K562 (cell line): ENCODE results near the gene TWSG1. TPM values are rescaled to one million over a fixed set of nuclear protein-coding genes. Genes with fewer than 3 reads are reported as not detected.

Source experiments
- EGR1 ChIP-seq: fragments of 450-650 bp; conservative IDR thresholded peaks from 2 replicates; pipeline ENCODE4 v1.6.1; 2017; ENCODE audit warnings: mild to moderate bottlenecking
- GATAD2B ChIP-seq: fragments of 450-650 bp; IDR thresholded peaks from 2 replicates; pipeline ENCODE4 v1.6.1; 2017; ENCODE audit warnings: mild to moderate bottlenecking, borderline replicate concordance
- HNRNPLL ChIP-seq: fragments of 200-400 bp; formaldehyde crosslinking; IDR thresholded peaks from 2 replicates; pipeline ENCODE4 v1.6.1; 2017; ENCODE audit warnings: low read length, low read depth, mild to moderate bottlenecking; ENCODE audit not compliant: poor library complexity, severe bottlenecking
- KDM5B ChIP-seq: fragments of 200-600 bp; sonication (generic); IDR thresholded peaks from 2 replicates; pipeline ENCODE4 v1.6.1; 2012; ENCODE audit warnings: low read depth, mild to moderate bottlenecking, moderate library complexity, low read length, control low read depth, inconsistent platforms; ENCODE audit not compliant: insufficient replicate concordance
- KLF16 ChIP-seq: IDR thresholded peaks from 2 replicates; pipeline ENCODE4 v1.6.1; 2016; ENCODE audit warnings: antibody characterized with exemption
- MXI1 ChIP-seq: IDR thresholded peaks from 2 replicates; pipeline ENCODE4 v1.6.1; 2011; ENCODE audit warnings: low read depth, mild to moderate bottlenecking, improper control_type of control experiment, low read length
- MYNN ChIP-seq, 2 experiments: sonication (generic); formaldehyde crosslinking in 1 of 2; IDR thresholded peaks; 2 replicates each; pipeline versions ENCODE4 v1.5.0 to v1.6.1; 2016 to 2020; ENCODE audit warnings: antibody characterized with exemption in 1 of 2, missing genetic modification reagents in 1 of 2
- NEUROD1 ChIP-seq: fragments of 150-350 bp; IDR thresholded peaks from 2 replicates; pipeline ENCODE4 v1.6.1; 2014; ENCODE audit warnings: borderline replicate concordance, low read length, low read depth; ENCODE audit not compliant: partially characterized antibody
- PHF8 ChIP-seq: fragments of 200-600 bp; sonication (generic); IDR thresholded peaks from 2 replicates; pipeline ENCODE4 v1.6.1; 2012; ENCODE audit warnings: mixed run types, mild to moderate bottlenecking, inconsistent platforms, low read length, moderate library complexity, borderline replicate concordance
- POLR2G ChIP-seq: fragments of 200-400 bp; formaldehyde crosslinking; IDR thresholded peaks from 2 replicates; pipeline ENCODE4 v1.6.1; 2017; ENCODE audit warnings: low read depth, mild to moderate bottlenecking, antibody characterized with exemption, low read length, moderate library complexity
- SRSF7 ChIP-seq: fragments of 200-400 bp; formaldehyde crosslinking; optimal IDR thresholded peaks from 2 replicates; pipeline ENCODE3; 2017; ENCODE audit warnings: mild to moderate bottlenecking, low read depth, low read length
- ZNF263 ChIP-seq: sonication (generic); formaldehyde crosslinking; IDR thresholded peaks from 2 replicates; pipeline ENCODE4 v1.8.0; 2022; ENCODE audit warnings: mild to moderate bottlenecking, missing genetic modification reagents, borderline replicate concordance
- ZNF57 ChIP-seq: fragments of 450-650 bp; formaldehyde crosslinking; IDR thresholded peaks from 2 replicates; pipeline ENCODE4 v1.4.0; 2020; ENCODE audit warnings: mild to moderate bottlenecking, moderate library complexity
- polyA plus RNA-seq, 8 experiments: library from polyadenylated mRNA; depleted of rRNA in 4 of 8; stranded (reverse) in 5 of 8; unstranded in 3 of 8; fragments of >200 nt; fragmentation: Nextera tagmentation in 2 of 8; fragmentation: Illumina TruSeq in 1 of 8; extraction: Ambion mirVana in 2 of 8; extraction: Trizol in 1 of 8; gene quantifications; 2 replicates each; pipeline versions ENCODE4 v1.2.1 to v1.2.3, GENCODE V29; 2011 to 2014; ENCODE audit warnings: inconsistent platforms in 1 of 8, missing spikeins in 1 of 8
- total RNA-seq, 7 experiments: library from RNA; depleted of rRNA in 6 of 7; stranded (reverse); fragments of >200 nt in 6 of 7; fragmentation: Illumina TruSeq in 2 of 7; extraction: Trizol in 2 of 7; gene quantifications; 2 replicates each; pipeline versions ENCODE4 v1.2.1 to v1.2.3, GENCODE V29; 2011 to 2021; ENCODE audit warnings: low replicate concordance in 1 of 7
- TF ChIP-seq, protein P1 (sequence below): sonication (generic); formaldehyde crosslinking; IDR thresholded peaks from 2 replicates; pipeline ENCODE4 v1.8.0; 2022; ENCODE audit warnings: mild to moderate bottlenecking, missing genetic modification reagents
- TF ChIP-seq, protein P2 (sequence below): fragments of 450-650 bp; formaldehyde crosslinking; IDR thresholded peaks from 2 replicates; pipeline ENCODE4 v1.4.0; 2022; ENCODE audit warnings: missing genetic modification characterization
- TF ChIP-seq, protein P3 (sequence below): IDR thresholded peaks from 2 replicates; pipeline ENCODE4 v1.6.1; 2011; ENCODE audit warnings: borderline replicate concordance, low read depth, mild to moderate bottlenecking, moderate library complexity, low read length; ENCODE audit not compliant: insufficient read depth, poor library complexity, severe bottlenecking
- TF ChIP-seq, protein P4 (sequence below): sonication (generic); formaldehyde crosslinking; IDR thresholded peaks from 2 replicates; pipeline ENCODE4 v1.9.0; 2022; ENCODE audit warnings: mild to moderate bottlenecking, missing genetic modification reagents

Gene TWSG1
- total and polyA plus RNA-seq, 9 of the 15 experiments (the other 6 are each of a cell fraction or from before 2014, with no cell fraction given): 10.4 to 37.2 (median 25.1) TPM

DNA sequence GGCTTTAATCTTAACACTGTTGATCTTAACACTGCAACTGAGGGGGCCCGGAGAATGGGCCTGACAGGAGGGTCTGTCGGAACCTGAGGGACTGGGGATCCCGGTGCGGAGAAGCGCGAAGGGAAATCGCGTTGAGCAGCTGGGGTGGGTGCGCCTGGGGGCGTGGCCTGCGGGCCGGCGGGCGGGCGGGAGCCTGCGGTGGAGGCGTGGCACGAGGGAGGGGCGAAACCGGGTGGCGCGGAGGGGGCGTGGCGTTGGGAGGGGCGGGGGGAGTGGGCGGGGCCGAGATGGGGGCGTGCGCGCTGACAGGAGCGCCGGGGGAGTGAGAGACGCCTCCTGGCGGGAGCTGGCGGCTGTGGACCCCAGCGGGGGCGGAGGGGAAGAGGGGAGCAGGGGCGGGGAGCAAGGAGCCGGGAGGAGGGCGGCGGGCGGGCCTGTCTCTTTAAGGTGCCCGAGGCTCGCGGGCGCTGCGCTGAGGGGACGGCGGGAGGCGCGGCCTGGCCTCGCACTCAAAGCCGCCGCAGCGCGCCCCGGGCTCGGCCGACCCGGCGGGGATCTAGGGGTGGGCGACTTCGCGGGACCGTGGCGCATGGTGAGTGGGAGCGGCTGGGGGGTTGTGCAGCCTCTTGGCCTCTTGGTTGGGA, at the start of gene TWSG1 (continued):
- TF ChIP-seq, protein P1, sequence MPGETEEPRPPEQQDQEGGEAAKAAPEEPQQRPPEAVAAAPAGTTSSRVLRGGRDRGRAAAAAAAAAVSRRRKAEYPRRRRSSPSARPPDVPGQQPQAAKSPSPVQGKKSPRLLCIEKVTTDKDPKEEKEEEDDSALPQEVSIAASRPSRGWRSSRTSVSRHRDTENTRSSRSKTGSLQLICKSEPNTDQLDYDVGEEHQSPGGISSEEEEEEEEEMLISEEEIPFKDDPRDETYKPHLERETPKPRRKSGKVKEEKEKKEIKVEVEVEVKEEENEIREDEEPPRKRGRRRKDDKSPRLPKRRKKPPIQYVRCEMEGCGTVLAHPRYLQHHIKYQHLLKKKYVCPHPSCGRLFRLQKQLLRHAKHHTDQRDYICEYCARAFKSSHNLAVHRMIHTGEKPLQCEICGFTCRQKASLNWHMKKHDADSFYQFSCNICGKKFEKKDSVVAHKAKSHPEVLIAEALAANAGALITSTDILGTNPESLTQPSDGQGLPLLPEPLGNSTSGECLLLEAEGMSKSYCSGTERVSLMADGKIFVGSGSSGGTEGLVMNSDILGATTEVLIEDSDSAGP (CRISPR knock-in tag): peak; percentile 90
- TF ChIP-seq NEUROD1 (peak; percentile 14), KDM5B (peak; percentile 77), KLF16 (peak; percentile 49), EGR1 (peak; percentile 89), GATAD2B (0 out of 2 replicates have a peak, but pooled peaks have one; percentile 61), HNRNPLL (peak; percentile 5), ZNF263 (CRISPR knock-in tag) (peak; percentile 39; the same call in 1 of the 2 replicates), ZNF57 (CRISPR knock-in tag) (no peak), PHF8 (peak; percentile 87; the same call in 1 of the 2 replicates), MXI1 (0 out of 2 replicates have a peak, but pooled peaks have one; percentile 38), SRSF7 (no peak), MYNN (IDR thresholded peaks at IDR 0.05) (0 out of 2 replicates have a peak, but pooled peaks have one; percentile 16), MYNN (CRISPR knock-in tag; IDR thresholded peaks at IDR 0.05) (no peak), POLR2G (peak; percentile 90)
- TF ChIP-seq, protein P2, sequence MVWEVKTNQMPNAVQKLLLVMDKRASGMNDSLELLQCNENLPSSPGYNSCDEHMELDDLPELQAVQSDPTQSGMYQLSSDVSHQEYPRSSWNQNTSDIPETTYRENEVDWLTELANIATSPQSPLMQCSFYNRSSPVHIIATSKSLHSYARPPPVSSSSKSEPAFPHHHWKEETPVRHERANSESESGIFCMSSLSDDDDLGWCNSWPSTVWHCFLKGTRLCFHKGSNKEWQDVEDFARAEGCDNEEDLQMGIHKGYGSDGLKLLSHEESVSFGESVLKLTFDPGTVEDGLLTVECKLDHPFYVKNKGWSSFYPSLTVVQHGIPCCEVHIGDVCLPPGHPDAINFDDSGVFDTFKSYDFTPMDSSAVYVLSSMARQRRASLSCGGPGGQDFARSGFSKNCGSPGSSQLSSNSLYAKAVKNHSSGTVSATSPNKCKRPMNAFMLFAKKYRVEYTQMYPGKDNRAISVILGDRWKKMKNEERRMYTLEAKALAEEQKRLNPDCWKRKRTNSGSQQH (CRISPR knock-in tag): no peak
- TF ChIP-seq, protein P3, sequence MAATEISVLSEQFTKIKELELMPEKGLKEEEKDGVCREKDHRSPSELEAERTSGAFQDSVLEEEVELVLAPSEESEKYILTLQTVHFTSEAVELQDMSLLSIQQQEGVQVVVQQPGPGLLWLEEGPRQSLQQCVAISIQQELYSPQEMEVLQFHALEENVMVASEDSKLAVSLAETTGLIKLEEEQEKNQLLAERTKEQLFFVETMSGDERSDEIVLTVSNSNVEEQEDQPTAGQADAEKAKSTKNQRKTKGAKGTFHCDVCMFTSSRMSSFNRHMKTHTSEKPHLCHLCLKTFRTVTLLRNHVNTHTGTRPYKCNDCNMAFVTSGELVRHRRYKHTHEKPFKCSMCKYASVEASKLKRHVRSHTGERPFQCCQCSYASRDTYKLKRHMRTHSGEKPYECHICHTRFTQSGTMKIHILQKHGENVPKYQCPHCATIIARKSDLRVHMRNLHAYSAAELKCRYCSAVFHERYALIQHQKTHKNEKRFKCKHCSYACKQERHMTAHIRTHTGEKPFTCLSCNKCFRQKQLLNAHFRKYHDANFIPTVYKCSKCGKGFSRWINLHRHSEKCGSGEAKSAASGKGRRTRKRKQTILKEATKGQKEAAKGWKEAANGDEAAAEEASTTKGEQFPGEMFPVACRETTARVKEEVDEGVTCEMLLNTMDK: peak; percentile 95
- TF ChIP-seq, protein P4, sequence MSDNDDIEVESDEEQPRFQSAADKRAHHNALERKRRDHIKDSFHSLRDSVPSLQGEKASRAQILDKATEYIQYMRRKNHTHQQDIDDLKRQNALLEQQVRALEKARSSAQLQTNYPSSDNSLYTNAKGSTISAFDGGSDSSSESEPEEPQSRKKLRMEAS (CRISPR knock-in tag): peak; percentile 9; the same call in 1 of the 2 replicates
